Measurements from ENCODE around the gene TCOF1.

TCOF1 gene

DNA sequence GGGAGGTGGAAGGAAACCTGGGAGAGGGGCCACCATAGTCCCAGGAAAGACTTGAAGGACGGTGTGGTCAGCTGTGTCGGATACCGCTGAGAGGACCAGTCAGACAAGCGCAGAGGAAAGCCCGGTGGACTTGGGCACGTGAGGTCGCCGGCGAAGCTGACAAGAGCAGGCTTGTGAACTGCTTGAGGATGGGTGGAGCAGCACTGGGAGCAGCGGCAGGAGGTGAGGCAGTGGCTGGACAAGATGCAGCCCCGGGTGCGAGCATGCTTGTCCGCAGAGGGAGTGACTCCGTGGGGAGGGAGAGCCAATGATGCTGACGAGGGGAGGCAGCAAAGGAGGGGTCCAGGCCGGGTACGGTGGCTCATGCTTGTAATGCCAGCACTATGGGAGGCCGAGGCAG, 73.6 kb downstream of the TCOF1 start:
- DNase-seq, result no peak

DNA sequence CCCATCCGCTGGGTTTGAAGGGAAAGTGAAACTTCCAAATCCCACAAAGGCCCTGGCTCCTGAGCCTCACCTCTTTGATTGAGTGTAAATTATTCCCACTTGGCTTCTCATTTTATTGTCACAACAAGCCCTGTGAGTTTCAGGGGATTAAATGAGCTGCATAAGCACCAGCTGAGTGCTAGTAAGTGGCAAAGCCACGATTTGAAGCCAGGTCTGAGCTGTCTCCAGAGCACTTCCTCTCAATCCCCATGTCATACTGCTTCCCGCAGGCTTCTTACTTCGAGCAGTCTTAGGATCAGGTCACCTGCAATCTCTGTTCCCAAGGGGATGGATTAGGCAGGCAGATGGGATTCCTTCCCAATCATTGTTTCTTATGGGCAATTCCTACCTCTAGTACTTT, 74.1 kb downstream of the TCOF1 start:
- no peak for DNase-seq

DNA sequence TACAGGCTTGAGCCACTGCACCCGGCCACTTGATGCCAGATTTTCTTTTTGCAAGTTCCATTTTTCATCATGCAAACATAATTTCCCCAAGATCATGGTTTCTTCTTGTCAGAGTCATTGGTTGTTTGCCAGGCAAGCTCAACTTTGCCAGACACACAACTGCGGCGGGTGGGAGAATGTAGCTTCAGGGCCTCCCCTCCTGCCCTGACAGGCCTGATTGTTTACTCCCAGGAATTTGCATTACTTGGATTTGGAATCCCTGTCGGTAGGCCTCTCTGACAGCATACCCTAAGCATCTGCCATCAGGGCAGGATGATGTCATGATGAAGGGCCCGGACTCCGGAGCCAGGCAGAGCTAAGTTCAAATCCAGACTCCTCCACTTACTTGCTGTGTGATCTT, 77.0 kb downstream of the TCOF1 start:
- DNase-seq, result no peak

DNA sequence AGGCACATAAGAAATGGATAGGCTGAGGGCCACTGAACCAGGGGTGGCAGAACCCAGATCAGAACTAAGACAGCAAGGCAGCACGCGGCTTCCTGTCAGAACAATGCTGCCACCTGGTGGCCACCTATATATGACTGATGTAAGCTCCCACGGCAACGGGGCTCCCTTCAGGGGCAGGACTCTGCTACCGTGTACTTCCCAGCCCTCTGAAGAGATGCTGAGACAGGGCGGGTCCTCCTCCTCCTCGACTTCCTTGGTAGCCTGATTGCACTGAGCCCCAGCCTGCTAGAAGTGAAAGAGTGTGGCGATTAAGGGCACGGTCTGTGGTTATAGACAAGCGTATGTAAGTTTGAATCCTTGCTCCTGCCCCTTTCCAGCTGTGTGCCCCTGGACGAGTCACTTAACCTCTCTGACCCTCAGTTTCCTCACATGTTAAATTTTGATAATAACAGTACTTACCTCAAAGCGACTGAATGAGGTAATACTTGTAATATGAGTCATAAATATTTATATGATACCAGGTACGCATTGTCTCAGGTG, 78.7 kb downstream of the TCOF1 start:
- DNase-seq, result peak; percentile 94

DNA sequence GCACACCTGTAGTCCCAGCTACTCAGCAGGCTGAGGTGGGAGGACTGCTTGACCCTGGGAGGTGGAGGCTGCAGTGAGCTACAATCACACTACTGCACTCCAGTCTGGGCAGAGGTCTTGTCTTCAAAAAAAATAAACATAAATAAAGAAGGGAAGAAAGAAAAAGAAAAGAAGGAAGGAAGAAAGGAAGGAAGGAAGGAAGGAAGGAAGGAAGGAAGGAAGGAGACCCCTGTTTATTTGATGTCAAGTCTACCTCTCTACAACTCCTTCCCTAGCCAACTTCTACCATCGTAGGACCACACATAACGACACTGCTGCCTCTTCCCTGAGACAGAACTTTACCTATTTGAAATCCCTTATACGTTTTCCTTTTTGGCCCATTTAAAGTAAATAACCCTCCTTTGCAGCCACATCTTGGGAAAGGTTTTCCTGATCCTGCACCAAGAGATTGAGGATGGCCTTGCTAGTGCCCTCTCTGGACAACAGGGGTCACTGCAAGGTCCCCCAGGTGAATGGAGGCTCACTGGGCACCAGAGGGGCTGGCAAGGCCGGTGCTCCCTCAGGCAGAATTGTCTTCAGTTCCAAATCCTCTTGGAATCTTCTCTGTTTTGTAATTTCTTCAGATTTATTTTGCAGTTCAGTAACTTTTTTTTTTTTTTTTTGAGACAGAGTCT, 81.5 kb downstream of the TCOF1 start:
- no peak for DNase-seq

DNA sequence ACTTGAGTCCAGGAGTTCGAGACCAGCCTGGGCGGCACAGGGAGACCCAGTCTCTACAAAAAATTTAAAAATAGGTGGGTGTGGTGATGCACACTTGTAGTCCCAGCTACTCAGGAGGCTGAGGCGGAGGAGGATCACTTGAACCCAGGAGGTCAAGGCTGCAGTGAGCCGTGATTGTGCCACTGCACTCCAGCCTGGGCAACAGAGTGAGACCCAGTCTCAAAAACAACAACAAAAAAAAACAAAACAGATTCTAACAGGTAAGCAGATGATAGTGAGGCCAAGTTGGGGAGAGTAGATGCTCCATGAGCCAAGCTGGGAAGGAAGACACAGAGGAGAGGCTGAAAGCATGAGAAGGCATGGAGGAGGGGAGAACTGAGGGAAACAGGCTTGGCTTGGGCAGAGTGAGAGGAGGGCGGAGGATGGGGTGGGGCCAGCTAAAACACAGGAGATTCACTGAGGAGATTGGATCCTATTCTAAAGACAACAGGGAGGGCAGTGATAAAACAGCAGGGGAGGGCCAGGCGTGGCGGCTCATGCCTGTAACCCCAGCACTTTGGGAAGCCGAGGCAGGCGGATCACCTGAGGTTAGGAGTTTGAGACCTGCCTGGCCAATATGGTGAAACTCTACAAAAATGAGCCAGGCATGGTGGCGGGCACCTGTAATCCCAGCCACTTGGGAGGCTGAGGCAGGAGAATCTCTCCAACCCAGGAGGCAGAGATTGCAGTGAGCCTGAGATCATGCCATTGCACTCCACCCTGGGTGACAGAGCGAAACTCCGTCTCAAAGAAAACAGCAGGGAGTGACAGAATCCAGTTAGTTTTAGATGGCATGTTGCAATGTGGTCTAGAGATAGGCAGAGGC, 83.7 kb downstream of the TCOF1 start:
- DNase-seq, result no peak

DNA sequence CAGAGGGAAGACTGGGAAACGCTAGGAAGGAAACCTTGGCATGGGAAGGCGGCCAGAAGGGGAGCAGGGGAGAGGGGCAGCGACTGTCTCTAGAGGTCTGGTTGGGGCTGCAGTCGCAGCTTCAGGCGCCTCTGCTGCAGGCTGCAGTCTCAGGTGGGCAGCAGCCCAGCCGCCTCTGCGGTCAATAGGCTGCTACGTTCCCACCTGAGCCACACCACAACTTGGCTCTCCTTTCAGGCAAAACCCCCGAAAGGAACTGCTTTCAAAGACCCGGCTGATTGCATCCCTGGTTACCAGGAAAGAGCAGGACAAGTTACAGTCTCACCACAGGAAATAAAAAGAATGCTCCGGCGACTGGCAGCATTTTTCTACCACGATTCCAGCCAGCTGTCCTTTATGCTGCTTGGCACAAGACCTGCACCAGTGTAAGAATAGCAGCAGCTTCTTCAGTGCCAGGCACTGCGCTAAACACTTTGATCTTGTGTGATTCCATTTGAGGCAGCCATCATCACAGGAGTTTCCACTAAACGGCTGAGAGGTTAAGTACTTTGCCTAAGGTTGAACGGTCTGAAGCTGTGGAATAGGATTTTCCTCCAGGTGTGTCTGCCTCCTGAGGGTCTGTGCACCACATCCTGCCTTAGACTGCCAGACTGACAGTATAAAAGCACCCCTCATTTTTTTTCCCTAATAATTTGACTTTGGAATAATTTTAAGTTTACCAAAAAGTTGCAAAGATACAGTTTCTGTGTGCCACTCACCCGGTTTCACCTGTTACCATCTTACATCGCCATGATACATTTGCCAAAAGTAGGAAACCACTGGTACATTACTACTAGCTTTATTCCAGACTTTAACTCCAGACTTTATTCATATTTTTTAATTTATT, 84.6 kb downstream of the TCOF1 start:
- no peak for DNase-seq

DNA sequence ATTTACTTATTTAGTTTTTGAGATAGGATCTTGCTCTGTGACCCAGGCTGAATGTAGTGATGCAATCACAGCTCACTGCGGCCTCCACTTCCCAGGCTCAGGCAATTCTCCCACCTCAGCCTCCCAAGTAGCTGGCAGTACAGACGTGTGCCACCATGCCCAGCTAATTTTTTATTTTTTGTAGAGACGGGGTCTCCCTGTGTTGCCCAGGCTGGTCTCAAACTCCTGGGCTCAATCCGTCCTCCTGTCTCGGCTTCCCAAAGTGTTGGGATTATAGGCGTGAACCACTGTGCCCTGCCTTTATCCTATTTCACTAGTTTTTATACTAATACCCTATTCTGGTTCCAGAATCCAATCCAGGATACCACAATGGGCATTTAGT, 85.2 kb downstream of the TCOF1 start:
- no peak for DNase-seq

DNA sequence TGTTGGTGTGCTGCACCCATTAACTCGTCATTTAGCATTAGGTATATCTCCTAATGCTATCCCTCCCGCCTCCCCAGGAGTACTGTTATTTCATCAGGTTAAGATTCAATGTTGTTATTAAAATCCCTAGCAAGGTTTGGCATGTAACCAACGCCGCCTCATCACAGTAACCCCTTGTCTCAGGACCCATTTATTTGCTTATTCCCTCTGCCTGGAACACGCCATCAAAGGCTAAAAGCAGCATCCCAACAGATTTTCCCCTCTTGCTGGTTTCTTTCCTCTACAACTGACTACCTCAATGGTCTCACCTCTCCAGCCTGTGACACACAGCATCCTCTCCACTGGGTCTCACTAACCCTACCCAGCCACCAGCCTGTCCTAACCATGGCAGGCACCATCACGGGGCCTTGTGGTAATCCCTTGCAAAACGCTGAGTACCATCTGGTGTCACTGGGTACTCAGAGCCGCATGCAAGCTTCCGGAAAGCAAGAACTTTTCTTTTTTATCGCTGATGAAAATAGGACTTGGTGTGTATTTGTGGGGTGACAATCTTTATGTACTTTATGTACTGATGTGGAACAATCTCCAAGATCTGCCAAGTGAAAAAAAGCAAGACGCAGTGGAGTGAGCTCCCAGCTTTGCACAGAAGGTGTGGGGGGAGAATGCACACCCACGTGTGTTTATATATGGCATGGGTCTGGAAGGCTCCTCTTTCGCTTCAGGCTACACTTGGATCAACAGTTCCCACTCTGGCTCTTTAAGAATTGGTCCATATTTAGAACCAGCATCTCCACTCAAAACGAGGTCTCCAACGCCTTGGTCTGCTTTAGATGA, 86.0 kb downstream of the TCOF1 start:
- DNase-seq, result no peak

DNA sequence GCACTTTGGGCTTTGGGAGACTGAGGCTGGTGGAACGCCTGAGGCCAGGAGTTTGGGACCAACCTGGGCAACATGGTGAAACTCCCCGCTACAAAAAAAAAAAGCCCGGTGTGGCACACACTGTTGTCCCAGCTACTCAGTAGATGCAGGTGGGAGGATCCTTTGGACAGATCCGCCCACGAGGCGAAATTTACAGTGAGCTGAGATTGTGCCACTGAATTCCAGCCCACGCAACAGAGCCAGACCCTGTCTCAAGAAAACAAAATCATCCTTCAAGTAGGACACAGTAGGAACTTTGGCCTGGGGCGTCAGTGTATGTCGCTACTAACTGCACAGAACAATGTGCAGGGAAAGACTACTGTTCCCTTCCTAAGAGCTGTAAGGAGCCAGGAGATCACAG, 87.3 kb downstream of the TCOF1 start:
- DNase-seq, result no peak

DNA sequence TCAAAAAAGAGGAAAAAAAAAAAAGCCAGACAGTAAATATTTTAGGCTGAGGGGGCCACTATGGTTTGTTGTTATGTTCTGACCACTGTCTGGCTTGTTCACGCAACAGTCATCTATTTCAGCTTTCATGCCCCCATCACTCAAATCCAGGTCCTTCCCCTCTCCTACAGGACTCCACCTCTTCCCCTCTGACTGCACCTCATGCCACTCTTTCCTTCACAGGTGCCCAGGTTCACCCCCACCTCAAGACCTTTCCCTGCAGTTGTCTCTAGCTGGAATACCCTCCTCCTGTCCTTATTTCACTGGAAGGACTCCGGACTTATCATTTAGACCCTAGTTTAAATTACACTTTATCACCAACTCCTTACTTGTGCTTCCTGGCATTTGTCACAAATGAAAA, 88.6 kb downstream of the TCOF1 start:
- DNase-seq, result no peak

DNA sequence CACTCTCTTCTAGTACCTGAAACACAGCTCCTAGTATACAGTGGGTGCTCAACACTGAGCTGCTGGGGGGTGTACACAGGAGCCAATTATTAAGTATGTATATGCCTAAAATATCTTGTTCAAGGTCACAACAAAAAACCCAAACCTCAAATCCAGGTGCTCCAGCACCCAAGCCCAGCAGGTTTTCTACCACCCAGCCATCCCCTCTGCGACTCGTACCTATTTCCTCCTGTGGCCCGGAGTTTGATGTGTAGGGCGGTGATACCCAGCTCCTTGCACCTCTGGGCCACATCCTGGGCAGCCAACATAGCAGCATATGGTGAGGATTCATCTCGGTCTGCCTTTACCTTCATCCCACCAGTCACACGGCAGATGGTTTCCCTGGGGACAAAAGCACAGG, 89.1 kb downstream of the TCOF1 start:
- DNase-seq, result no peak

DNA sequence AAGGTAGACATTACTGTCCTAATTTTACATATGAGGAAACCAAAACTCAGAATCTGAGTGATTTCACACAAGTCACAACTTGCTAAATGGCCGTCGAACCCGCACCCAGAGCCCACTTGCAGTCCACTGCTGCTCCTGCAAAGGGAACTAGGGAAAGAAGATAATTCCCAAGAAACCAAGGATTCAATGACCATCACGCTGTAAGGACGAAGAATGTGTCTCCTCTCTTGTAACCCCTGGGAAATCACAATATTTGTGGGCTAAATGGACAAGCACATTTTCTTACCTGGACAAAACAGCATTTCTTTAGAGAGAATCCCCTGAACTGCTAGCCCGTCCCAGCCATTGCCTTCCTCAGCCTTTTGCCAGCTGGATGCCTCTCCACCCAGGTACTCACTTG, 89.7 kb downstream of the TCOF1 start:
- DNase-seq, result no peak

DNA sequence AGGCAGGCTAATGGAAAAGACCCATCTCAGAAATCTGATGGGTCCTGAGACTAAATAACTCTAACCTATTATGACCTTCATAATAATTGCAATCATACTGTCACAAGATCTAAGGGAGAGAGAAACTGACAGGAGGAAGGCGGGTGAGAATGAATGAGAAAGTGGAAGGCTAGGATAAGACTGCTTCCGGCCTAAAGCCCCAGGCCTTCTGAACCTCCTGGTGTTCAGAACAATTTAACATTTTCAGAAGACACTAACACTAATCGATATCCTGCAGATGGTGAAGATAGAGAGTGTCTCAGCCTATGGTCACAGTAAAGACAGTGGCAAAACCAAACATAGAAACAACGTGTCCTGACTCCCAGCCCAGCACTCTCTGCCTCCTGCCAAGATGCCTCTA, 90.8 kb downstream of the TCOF1 start:
- DNase-seq, result no peak

DNA sequence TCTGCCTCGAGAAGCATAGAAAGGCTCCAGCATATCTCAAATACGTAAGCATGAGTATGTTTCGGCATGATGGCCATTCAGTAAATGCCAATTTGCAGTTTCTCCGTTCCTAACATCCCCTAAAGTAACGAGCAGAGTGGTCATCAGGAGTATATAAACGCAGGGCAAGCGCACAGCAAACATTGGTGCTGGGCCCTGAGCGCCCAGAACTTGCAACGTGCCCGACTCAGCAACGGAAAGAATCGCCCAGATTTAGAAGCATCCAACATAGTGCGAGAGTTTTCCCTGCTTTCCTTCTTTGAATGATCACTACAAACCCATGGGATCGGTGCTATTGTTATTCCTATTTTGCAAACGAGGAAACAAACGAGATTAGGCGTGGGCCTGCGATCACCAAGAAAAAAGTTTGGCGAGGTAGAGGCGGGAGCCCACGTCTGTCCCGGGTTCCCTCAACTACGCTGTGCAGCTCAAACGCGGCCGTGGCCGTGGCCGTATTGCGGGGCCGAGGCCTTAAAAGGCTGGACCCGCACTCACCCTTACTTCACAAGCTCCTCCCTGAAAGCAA, 91.5 kb downstream of the TCOF1 start:
- DNase-seq, result no peak

Data from NCI-H510A treated with DMSO at 0.1 percent for 48 hours (cell line).